Retinal pigment epithelial cell (primary cell): ENCODE data around the gene TBC1D9B.

ENCODE experiments used
- DNase-seq: peaks from one replicate; pipeline ENCODE4 v3.0.0-alpha.2; 2010; ENCODE audit warnings: low read depth
- H3K4me3 ChIP-seq: 2 replicates; pipeline ENCODE4 v1.5.1; 2011; ENCODE audit warnings: mild to moderate bottlenecking, low read length, control low read depth, moderate library complexity
- TF ChIP-seq, protein P1 (sequence below): conservative IDR thresholded peaks from 2 replicates; pipeline ENCODE4 v1.5.1; 2011; ENCODE audit warnings: low read depth, low read length, control low read depth, inconsistent platforms

The TBC1D9B gene

DNA sequence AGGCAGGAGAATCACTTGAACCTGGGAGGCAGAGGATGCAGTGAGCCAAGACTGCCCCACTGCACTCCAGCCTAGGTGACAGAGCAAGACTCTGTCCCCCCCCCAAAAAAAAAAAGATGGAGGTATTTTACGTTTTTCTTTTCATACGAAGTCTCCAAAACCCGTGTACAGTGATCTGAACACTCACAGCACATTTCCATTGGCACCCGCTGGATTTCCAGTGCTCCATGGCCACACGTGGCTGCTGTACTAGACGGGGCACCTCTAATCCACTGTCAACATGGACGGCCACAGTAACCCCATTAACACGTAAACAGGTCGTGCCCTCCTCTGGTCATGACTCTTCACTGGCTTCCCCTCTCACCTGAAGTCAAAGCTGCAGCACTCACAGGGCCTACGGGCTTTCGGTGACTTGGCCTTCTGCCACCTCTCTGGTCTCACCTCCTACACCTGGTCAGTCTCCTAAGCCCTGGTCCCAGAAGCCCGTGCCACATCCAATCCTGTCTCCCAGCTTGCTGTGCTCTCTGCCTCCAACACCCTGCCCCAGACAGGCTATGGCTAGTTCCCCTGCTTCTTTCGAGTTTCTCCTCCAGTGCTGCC, 22.1 kb downstream of the TBC1D9B start:
- TF ChIP-seq, protein P1, sequence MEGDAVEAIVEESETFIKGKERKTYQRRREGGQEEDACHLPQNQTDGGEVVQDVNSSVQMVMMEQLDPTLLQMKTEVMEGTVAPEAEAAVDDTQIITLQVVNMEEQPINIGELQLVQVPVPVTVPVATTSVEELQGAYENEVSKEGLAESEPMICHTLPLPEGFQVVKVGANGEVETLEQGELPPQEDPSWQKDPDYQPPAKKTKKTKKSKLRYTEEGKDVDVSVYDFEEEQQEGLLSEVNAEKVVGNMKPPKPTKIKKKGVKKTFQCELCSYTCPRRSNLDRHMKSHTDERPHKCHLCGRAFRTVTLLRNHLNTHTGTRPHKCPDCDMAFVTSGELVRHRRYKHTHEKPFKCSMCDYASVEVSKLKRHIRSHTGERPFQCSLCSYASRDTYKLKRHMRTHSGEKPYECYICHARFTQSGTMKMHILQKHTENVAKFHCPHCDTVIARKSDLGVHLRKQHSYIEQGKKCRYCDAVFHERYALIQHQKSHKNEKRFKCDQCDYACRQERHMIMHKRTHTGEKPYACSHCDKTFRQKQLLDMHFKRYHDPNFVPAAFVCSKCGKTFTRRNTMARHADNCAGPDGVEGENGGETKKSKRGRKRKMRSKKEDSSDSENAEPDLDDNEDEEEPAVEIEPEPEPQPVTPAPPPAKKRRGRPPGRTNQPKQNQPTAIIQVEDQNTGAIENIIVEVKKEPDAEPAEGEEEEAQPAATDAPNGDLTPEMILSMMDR = no peak
- DNase-seq = no peak

DNA sequence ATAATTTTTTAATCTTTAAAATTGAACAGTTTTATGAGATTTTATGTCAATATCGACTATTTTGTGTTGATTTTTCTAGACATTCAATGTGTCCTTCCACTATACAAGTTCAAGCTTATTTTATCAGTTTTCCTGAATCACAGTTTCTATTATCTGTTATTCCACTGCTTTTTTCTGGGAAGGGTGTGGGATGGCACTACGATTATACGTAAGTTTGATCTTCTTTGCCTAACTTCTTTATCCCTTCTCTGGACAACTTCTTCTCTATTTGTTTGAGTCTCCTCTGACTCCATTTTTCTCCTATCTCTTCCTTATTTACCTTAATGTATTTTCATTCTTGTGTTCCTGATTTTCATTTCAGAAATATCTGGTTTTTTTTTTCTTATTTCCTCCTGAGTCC, 24.5 kb downstream of the TBC1D9B start:
- no peak for DNase-seq
- H3K4me3 ChIP-seq = no peak overlapping the region
- TF ChIP-seq, protein P1 = no peak

More for the DNA sequence above, 22.1 kb downstream of the TBC1D9B start:
- H3K4me3 ChIP-seq = no peak overlapping the region

DNA sequence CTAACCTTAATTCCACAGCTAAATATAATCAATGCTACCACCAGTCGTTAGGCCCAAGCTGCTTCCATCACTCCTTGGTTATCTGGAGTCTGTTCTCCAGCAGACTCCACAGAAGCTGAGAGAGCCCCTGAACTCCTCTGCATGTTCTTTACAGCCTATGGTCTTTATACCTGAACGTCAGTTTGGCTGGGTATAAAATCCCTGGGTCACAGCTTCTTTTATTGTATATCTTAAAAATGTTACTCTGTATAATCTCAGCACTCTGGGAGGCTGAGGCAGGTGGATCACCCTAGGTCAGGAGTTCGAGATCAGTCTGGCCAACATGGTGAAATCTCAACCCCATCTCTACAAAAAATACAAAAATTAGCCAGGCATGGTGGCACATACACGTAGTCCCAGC, 25.4 kb downstream of the TBC1D9B start:
- TF ChIP-seq, protein P1 = no peak
- no peak for DNase-seq
- no peak overlapping the region for H3K4me3 ChIP-seq

DNA sequence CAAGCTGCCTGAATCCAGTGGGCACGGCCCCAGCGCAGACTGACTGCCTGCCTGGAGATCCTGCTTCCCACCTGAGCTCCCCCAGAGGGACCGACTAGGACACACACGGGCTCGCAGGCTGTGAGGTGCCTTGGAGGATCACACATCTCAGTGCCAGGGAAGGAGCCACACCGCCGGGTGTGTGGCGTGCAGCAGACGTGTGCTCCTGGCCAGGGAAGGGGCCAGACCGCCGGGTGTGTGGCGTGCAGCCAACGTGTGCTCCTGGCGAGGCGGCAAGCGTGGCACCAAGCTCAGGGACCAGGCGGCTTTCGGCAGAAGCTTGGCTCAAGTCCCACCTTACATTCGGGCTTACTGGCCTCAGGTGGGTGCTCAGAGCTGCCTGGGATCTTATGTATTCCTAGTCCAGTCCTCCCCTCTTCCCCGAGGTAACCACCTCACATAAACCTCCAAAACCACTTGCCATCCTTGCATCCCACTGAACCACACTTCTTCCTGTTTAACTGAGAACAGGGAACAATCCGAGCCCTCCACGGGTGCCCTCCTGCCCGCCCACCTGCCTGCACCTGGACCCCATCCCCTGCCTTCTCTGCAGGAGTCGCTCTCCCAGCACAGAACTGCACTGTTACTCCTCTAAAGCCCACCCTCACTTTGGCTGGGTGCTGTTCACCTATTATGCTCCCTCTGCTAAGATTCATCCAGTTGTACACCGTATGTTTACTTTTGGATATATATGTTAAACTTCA, 26.7 kb downstream of the TBC1D9B start:
- no peak for DNase-seq
- no peak overlapping the region for H3K4me3 ChIP-seq
- TF ChIP-seq, protein P1 = no peak

DNA sequence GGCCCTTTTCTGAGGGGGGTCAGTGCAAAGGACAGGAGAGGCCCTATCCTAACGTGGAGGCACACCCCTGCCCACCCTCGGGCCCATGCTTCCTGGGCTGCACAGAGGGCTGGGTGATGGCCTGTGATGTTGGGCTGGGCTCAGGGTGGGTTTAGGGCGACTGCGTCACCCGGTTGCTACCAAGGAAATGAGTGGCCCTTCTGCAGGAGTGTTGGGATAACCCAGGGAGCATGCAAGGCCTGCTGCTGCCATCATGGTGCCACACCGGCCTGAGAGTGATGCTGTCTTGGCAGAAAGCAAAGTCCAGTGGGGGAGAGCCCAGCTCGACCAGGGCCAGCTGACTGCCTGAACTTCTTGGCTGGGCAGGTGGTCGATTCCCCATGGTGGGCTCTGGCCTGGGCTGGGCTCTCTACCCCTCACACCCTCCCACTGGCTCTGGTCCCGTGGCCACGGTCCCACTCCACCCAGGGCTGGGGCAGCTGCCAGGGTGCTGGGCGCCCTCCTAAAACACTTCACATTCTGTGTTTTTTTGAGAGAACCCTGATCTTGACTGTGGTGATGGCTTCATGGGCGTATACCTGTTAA, 27.5 kb downstream of the TBC1D9B start:
- DNase-seq = no peak
- TF ChIP-seq, protein P1 = no peak
- no peak overlapping the region for H3K4me3 ChIP-seq

DNA sequence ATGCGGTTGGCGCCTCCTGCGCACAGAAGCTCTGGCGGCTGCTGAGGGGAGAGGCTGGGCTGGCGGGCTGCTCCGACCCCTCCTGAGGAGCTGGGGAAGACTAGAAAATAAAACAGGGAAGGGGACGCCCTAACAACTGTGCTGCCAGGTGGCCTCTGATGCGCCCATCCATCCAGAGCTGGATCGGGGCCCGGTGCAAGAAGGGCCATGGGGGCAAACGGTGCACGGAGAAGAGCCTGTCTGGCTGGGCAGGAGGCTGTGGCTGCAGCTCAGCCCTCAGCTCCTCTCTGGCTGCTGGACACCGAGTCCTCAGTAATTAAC, 28.0 kb downstream of the TBC1D9B start:
- TF ChIP-seq, protein P1 = no peak
- H3K4me3 ChIP-seq = no peak overlapping the region
- DNase-seq = no peak

DNA sequence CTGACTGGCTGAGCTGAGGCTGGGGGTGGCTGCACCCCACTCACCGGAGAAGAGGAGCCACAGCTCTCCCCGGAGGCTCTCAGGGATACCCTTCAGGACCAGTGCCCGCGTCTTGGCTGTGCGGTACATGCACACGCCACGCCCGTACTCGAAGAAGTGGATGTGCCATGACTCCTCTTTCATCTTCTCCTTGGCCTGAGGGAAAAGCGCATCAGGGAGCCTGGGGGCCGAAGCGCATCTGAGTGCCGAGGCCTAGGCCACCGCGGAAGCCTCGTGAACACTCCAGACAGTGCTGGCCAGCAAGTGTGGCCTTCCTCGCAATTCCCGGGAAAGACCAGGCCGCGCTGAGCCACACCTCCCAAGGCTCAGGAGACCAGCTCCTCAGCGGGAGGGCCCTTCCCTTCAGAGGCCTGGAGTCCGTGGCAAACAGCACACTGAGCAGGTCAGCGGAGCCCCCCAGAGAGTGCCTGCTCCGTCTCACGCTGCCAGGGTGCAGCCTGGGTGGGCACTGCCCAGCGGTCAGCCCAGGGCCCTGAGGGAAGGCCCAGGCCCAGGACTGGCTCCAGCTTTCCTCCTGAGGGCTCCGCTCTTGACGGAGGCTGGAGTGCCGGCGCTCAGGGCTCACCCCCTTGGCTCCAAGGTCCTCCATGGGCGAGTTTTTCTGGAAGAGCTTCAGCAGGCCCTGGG, 28.6 kb downstream of the TBC1D9B start:
- no peak for DNase-seq
- H3K4me3 ChIP-seq = no peak overlapping the region
- TF ChIP-seq, protein P1 = no peak
